CD4-positive, alpha-beta T cell treated with Interleukin-6 at 100 ng/mL for 8 hours (primary cell): ENCODE data around the gene C12orf42.

Source experiments
- DNase-seq: peaks from one replicate; pipeline ENCODE4 v3.0.0-alpha.2; 2020; ENCODE audit warnings: mixed read lengths, low spot score

C12orf42 gene

GRCh38 chr12:103495469-103496456 is at the start of gene C12orf42:
Gene C12orf42, minus strand, starts transcription at chr12:103495968. Its CDS starts 17,542 bp downstream, at chr12:103478426.
- peak; percentile 50 for DNase-seq

- DNase-seq, result no peak
Measured at GRCh38 chr12:103542078-103542477, 46.3 kb upstream of the C12orf42 start.

DNA sequence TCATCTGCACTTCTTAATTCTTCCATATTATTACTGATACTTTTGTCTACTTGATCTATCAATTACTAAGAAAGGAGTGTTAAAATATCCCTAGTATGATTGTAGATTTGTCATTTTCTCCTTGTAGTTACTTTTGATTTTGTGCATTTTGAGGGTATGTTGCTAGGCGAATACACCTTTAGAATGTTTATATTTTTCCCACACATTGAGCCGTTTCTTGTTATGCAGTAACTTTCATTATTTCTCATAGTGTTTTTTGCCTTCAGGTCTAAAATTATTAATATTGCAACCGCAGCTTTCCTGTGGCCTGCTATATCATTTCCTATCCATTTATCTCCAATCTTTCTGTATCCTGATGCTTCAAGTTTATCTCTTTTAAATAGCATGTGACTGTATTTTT is 44.6 kb upstream of the C12orf42 start:
- no peak for DNase-seq

DNA sequence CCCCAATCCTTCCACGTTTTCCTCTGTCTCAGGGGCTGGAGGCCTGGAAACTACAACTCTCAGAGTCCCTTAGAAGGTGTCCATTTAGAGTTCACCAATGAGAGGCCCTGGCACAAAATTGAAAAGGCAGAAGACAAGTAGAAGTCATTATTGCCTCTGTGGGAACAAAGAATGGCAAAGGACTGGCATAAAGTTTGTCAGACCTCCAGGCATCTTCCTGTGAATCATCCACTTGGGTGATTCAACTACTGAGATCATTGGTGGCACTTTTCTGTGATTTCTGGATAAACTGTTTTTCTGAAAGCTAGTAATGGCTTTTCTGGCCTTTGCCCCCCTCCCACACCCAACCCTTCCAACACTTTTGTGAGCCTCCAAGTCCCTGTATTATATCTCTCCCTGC is 42.6 kb upstream of the C12orf42 start:
- DNase-seq, result no peak

DNA sequence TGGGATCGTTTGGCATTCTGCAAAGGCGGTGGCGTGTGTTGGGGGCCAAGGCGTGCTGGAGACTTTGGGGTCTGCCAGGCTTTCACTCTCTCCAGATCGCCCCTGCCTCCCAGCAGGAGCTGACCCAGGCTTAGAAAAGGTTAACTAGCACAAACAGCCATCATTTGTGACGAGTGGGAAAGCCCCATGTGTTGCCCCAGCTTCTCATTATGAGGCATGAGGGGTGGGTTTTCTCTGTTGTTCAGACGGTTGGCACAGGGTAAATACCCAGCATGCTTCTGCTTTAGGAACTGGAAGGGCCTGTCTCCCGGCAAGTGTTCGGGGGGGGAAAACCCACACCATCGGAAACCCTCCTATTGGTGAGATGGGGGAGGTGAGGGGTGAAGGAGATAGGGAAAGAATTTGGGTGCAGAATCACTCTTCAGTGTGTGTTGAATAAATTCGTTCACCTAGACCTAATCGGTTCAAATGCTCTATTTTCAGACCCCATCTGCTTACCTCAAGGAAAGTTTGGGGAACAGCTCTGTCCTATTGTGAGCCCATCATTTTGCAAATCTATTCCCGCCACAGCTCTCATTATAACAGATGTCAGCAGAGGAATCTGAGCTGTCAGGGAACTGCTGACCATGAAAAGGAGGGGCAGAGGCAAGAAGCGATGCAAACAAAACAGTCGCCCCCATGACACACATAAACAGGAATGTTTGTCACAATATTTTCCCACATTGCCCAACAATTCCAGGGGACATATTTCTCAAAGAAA is 34.7 kb upstream of the C12orf42 start:
- no peak for DNase-seq

DNA sequence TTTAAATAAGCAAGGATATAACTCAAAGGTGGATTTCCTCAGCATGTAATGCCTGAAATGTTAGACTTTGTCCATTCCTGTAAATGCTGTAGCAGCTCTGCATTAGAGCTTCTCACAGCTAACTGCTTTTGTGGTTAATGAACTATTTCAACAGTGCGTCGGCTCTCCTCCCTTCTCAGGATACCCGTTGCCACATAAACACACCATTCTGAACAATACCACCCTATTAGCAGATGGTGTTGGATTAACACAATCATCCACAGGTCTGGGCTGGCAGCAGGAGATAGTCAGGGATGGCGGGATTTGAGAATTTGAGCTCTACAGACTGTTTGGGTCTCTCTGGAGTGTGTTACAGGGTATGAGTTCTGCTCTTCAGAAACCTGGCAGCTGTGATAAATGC is 33.5 kb upstream of the C12orf42 start:
- no peak for DNase-seq

DNA sequence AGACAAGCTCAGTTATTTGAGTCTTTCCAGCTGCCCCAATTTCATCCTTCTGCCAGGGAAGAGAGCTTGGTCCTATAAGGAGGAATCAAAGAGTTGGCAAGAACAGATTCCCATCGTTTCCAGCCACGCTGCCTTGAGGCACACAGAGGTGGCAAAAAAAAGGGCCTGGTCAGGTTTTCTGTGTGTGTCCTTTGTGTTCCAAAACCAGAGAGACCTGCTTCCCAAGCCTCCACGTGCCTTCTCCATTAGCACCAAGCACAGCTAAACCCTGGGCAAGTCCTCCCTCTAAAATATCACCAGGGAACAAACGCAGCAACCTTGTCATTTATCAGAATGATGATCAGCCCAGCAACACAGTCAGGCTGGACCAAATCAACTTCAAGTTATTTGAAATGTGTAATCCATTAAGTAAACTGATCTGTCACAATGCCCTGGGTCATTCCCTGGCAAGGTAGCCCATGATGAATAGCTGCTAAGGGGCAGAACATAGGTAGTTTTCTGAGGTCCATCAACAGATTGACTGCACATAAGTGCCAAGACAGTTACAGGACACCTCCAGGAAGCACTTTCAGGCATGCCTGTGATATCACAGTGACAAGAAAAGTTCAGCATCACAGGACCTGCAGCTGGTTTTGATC is 28.6 kb upstream of the C12orf42 start:
- no peak for DNase-seq

- DNase-seq, result no peak
Measured at GRCh38 chr12:103523771-103524170, 28.0 kb upstream of the C12orf42 start.

- DNase-seq, result no peak
Measured at GRCh38 chr12:103520686-103521215, 25.0 kb upstream of the C12orf42 start.

GRCh38 chr12:103519632-103520031 is 23.9 kb upstream of the C12orf42 start:
- no peak for DNase-seq

DNA sequence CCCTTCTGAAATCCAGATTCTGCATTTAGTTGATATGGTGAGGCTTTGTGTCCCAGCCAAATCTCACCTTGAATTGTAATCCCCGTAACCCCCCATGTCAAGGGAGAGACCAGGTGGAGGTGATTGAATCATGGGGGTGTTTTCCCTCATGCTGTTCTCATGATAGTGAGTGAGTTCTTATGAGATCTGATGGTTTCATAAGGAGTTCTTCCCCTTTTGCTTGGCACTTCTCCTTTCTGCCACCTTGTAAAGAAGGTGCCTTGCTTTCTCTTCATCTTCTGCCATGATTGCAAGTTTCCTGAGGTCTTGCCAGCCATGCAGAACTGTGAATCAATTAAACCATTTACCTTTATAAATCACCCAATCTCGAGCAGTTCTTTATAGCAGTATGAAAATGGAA is 23.1 kb upstream of the C12orf42 start:
- DNase-seq, result no peak

DNA sequence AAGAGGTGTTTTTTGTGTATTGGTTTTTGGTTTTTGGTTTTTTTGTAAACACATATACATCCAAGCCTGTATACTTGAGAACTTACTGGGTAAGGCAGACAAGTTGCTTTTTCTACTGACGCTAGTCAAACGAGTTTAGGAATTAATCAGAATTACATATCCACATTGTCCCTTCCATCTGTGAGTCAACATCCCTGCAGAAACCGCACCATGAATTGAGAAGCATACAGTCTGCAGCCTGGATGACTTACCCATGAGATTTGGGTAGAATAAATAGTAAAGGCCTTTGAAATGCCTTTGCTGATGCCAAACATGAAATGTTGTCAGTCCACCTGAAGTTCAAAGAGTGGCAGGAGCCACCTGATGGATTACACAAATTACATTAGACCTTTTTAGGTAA is 21.4 kb upstream of the C12orf42 start:
- no peak for DNase-seq

DNA sequence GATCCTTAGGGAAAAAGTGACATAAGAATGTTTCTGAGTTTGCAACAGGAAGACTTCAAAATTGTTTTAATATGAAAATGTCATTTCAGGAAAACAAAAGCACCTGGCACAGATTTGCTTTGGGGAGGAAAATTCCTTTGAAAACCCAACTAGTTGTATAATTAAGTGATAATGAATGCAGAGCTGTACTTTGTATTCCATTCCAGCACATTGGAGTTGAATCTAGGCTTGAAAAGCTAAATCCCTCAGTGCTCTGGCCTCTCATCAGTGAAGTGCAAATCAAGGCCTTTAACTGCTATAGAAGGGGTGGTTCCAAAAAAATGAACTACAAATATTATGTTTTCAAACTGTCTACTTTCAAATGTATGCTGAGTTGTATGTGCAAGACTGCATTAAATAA is 19.6 kb upstream of the C12orf42 start:
- no peak for DNase-seq

DNA sequence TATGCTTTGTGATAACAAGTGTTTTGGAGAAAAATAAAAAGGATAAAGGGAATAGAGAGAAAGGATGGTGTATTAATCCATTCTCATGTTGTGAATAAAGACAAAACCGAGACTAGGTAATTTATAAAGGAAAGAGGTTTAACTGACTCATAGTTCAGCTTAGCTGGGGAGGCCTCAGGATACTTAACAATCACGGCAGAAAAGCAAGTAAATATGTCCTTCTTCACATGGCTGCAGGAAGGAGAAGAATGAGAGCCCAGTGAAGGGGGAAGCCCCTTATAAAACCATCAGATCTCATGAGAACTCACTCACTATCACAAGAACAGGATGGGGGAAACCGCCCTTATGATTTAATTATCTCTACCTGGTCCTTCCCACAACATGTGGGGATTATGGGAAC is 18.1 kb upstream of the C12orf42 start:
- DNase-seq, result no peak

DNA sequence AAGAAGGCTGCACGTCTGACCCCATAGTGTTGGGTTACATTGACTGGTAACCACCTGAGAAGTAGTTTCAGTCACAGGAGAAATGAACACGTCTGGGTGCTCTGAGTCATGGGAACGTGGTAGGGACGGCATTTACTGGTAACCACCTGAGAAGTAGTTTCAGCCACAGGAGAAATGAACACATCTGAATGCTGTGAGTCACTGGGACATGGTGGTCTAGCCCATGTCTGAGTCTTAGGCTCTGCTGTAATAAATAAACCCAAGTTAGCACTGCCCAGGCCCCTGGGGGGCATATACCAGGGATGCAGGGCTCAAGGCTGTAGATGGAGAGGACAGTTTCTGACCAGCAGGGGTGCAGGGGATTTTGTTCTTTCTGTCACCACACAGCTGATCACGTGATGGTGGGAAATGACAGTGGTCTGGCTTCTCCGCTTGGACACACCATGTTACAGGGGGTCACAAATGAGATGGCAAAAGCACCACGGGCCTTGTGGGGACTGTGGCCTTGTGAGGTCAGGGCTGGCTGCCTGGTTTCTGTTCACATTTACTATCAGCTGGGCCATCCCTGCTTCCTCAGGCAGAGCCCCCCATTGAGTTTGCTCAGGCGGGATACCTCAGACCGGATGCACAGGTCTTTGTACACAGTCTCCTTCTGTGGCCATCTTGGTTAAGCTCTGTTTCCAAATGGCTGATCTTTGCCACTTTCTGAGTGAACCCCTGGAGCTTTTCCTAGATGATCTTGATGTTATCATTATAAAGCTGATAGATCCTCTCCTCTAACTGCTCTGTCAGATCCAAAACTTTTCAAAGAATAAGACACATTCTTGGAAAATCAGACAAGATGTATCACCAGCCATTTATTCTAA is 9.8 kb upstream of the C12orf42 start:
- DNase-seq, result no peak

DNA sequence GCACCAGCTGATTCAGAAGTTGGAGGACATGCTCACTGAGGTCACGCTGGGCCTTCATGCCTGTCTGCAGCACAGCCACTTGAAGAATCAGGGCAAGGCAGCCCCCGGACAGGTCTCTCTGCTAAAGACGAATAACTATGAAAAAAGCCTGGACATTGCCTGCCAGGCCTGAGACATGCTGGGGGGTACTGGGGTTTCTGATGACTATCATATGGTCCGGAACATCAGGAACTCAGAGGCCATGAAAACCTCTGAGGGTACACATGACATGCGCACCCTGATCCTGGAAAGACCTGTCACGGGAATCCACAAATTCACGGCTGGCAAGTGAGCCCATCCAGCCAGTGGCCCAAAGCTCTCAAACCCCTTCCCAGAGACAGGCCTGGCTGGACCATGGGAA is 8.8 kb upstream of the C12orf42 start:
- DNase-seq, result no peak

- DNase-seq, result peak; percentile 41
Measured at GRCh38 chr12:103503546-103504480, 8.0 kb upstream of the C12orf42 start.

GRCh38 chr12:103501447-103501846 is 5.7 kb upstream of the C12orf42 start:
- no peak for DNase-seq

DNA sequence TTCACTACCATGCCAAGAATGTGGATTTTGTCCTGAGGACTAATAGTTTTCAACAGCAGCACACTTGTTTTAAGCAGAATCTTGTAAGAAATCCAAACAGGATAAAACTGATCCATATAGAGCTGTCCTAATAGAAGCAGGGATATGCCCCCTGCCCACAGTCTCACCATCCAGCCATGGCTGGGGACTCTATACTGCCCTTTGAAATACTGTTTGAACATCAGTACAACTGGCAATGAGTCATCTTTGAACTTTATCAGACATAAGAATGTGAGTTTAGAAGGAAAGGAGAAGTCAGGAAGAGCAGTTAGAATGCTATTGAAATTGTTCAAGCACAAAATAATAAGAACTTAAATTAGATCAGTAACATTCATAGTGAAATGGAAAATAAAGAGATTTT is 3.8 kb upstream of the C12orf42 start:
- DNase-seq, result no peak

- DNase-seq, result no peak
Measured at GRCh38 chr12:103498990-103499389, 3.2 kb upstream of the C12orf42 start.
